HEK293T (cell line): ENCODE data around the gene FDPS.

Experiments
- CTCF ChIA-PET: fragments of 350-600 bp; formaldehyde crosslinking; extraction: SDS; loops from one replicate; lab custom pipeline; 2021; ENCODE audit warnings: antibody characterized with exemption, inconsistent platforms; lab: Yijun Ruan, JAX
- POLR2A ChIA-PET: fragments of 350-600 bp; formaldehyde crosslinking; extraction: SDS; loops from one replicate; lab custom pipeline; 2020; ENCODE audit warnings: antibody characterized with exemption, inconsistent platforms; lab: Yijun Ruan, JAX
- DNase-seq: peaks from one replicate; pipeline ENCODE4 v3.0.0; 2012; ENCODE audit warnings: mixed read lengths; ENCODE audit errors: extremely low spot score
- ARNT ChIP-seq: fragments of 450-650 bp; IDR thresholded peaks from 2 replicates; pipeline ENCODE4 v1.6.1; 2017; ENCODE audit warnings: mild to moderate bottlenecking
- BHLHE40 ChIP-seq: fragments of 450-650 bp; IDR thresholded peaks from 2 replicates; pipeline ENCODE4 v1.6.1; 2016; ENCODE audit warnings: mild to moderate bottlenecking, moderate library complexity, borderline replicate concordance
- CTBP1 ChIP-seq: fragments of 450-650 bp; IDR thresholded peaks from 2 replicates; pipeline ENCODE4 v1.6.1; 2016; ENCODE audit warnings: borderline replicate concordance
- ELF4 ChIP-seq: fragments of 450-650 bp; IDR thresholded peaks from 2 replicates; pipeline ENCODE4 v1.6.1; 2017; ENCODE audit warnings: antibody characterized with exemption
- FOXA1 ChIP-seq: fragments of 450-650 bp; IDR thresholded peaks from 2 replicates; pipeline ENCODE4 v1.6.1; 2016; ENCODE audit warnings: mild to moderate bottlenecking
- FOXK2 ChIP-seq: fragments of 450-650 bp; IDR thresholded peaks from 2 replicates; pipeline ENCODE4 v1.6.1; 2016; ENCODE audit warnings: mild to moderate bottlenecking
- FOXM1 ChIP-seq: fragments of 450-650 bp; IDR thresholded peaks from 2 replicates; pipeline ENCODE4 v1.6.1; 2017; ENCODE audit warnings: mild to moderate bottlenecking, borderline replicate concordance
- HDGF ChIP-seq: fragments of 450-650 bp; IDR thresholded peaks from 2 replicates; pipeline ENCODE4 v1.6.1; 2017; ENCODE audit warnings: antibody characterized with exemption, borderline replicate concordance
- L3MBTL2 ChIP-seq: fragments of 450-650 bp; conservative IDR thresholded peaks from 2 replicates; pipeline ENCODE4 v1.6.1; 2016; ENCODE audit warnings: mild to moderate bottlenecking
- LEF1 ChIP-seq: fragments of 450-650 bp; IDR thresholded peaks from 2 replicates; pipeline ENCODE4 v1.6.1; 2017; ENCODE audit warnings: mild to moderate bottlenecking, borderline replicate concordance
- NFRKB ChIP-seq: fragments of 450-650 bp; IDR thresholded peaks from 2 replicates; pipeline ENCODE4 v1.6.1; 2016; ENCODE audit warnings: mild to moderate bottlenecking, moderate library complexity
- SP1 ChIP-seq: fragments of 450-650 bp; IDR thresholded peaks from 2 replicates; pipeline ENCODE4 v1.6.1; 2017
- SUZ12 ChIP-seq: fragments of 450-650 bp; IDR thresholded peaks from 2 replicates; pipeline ENCODE4 v1.6.1; 2016; ENCODE audit warnings: mild to moderate bottlenecking
- TARDBP ChIP-seq: fragments of 450-650 bp; IDR thresholded peaks from 2 replicates; pipeline ENCODE4 v1.6.1; 2016
- ZNF384 ChIP-seq: fragments of 450-650 bp; IDR thresholded peaks from 2 replicates; pipeline ENCODE4 v1.6.1; 2016
- TF ChIP-seq, protein P1 (sequence below): fragments of 450-650 bp; IDR thresholded peaks from 2 replicates; pipeline ENCODE4 v1.6.1; 2016

Gene FDPS

GRCh38 chr1:155304558-155305063, 4.1 kb upstream of the FDPS start:
- CTCF ChIA-PET = interaction anchor here (1.5 to 4.2 kb wide), 2 partner anchors 28 to 54 kb away, joined by 6 to 29 read pairs; no protein-coding TSS in a partner anchor
- TF ChIP-seq LEF1 = no peak
- TF ChIP-seq ELF4 = no peak
- no peak for TF ChIP-seq ZNF384
- no peak for TF ChIP-seq HDGF
- TF ChIP-seq TARDBP = no peak
- TF ChIP-seq, protein P1, sequence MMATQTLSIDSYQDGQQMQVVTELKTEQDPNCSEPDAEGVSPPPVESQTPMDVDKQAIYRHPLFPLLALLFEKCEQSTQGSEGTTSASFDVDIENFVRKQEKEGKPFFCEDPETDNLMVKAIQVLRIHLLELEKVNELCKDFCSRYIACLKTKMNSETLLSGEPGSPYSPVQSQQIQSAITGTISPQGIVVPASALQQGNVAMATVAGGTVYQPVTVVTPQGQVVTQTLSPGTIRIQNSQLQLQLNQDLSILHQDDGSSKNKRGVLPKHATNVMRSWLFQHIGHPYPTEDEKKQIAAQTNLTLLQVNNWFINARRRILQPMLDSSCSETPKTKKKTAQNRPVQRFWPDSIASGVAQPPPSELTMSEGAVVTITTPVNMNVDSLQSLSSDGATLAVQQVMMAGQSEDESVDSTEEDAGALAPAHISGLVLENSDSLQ = no peak
- no peak for TF ChIP-seq CTBP1
- no peak for TF ChIP-seq FOXK2
- no peak for TF ChIP-seq NFRKB
- no peak for TF ChIP-seq FOXM1
- TF ChIP-seq SUZ12 = no peak
- no peak for TF ChIP-seq SP1
- no peak for TF ChIP-seq L3MBTL2
- no peak for TF ChIP-seq BHLHE40
- no peak for TF ChIP-seq FOXA1
- no peak for TF ChIP-seq ARNT
- POLR2A ChIA-PET = no interaction called here
- DNase-seq = no peak

DNA sequence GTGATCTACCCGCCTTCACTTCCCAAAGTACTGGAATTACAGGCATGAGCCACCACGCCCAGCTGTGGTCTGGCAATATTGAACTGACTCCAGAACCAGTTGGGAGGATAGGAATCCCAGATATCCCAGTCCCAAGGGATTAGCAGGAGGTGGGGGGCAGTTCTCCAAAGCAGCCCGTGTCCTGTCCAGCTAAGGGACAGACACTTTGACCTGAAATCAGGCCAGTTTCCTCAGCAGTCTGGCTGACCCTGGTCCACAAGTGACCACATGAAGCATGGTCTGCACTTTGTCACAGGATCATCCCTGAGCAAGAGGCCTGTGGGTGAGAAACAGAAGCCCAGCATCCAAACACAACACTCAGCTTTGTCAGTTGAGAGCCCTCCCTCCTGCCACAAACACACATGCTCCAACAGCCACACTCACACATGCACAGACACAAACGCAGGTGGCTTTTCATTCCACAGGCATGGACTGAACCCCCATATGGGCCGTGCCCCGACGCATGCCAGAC, 2.7 kb upstream of the FDPS start:
- no peak for DNase-seq
- TF ChIP-seq SP1 (no peak), CTBP1 (no peak), SUZ12 (no peak), HDGF (no peak), TARDBP (no peak), L3MBTL2 (no peak)
- POLR2A ChIA-PET = interaction anchor here (0.7 to 1.1 kb wide), 2 partner anchors 23 to 55 kb away, joined by 4 read pairs; no protein-coding TSS in a partner anchor
- CTCF ChIA-PET = interaction anchor here (0.8 to 4.2 kb wide), 2 partner anchors 30 to 55 kb away, joined by 3 to 29 read pairs; no protein-coding TSS in a partner anchor

DNA sequence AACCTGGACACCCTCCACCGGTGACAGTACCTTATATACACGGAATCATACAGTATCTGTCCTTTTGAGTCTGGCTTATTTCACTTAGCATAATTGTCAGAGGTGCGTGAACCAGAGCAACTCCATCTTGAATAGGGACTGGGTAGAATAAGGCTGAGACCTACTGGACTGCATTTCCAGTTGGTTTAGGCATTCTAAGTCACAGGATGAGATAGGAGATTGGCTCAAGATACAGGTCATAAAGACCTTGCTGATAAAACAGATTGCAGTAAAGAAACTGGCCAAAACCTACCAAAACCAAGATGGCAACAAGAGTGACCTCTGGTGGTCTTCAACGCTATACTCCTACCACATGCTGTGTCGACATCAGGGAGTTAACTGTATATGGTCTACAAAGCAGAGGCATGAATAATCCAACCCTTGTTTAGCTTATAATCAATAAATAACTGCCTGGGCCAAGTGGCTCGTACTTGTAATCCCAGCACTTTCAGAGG, 1.4 kb upstream of the FDPS start:
- CTCF ChIA-PET = interaction anchor here (0.6 to 4.2 kb wide), 4 partner anchors 28 to 290 kb away, joined by 3 to 29 read pairs (median 5); no protein-coding TSS in a partner anchor
- POLR2A ChIA-PET = interaction anchor here (0.7 to 1.9 kb wide), 9 partner anchors 13 to 63 kb away, joined by 3 to 17 read pairs (median 8); partner anchors contain the start of genes CLK2 and HCN3
- no peak for DNase-seq
- no peak for TF ChIP-seq FOXK2
- TF ChIP-seq ZNF384 = no peak
- TF ChIP-seq ELF4 = no peak
- TF ChIP-seq NFRKB = no peak
- no peak for TF ChIP-seq CTBP1
- no peak for TF ChIP-seq FOXA1
- TF ChIP-seq LEF1 = no peak
- TF ChIP-seq L3MBTL2 = no peak
- no peak for TF ChIP-seq HDGF
- no peak for TF ChIP-seq ARNT
- no peak for TF ChIP-seq TARDBP
- no peak for TF ChIP-seq BHLHE40
- TF ChIP-seq, protein P1 = no peak
- TF ChIP-seq SUZ12 = no peak
- TF ChIP-seq SP1 = no peak
- TF ChIP-seq FOXM1 = no peak

GRCh38 chr1:155309423-155310021, 856 bp downstream of the FDPS start:
- CTCF ChIA-PET = no interaction called here
- TF ChIP-seq FOXK2 (no peak), ZNF384 (no peak), ELF4 (no peak), BHLHE40 (no peak), NFRKB (no peak), LEF1 (no peak), TARDBP (no peak), FOXM1 (no peak), SUZ12 (no peak), HDGF (no peak), CTBP1 (no peak)
- POLR2A ChIA-PET = interaction anchor here (1.2 kb wide), 1 partner anchor 13 kb away, joined by 3 read pairs; no protein-coding TSS in a partner anchor
- DNase-seq = peak; percentile 31

DNA sequence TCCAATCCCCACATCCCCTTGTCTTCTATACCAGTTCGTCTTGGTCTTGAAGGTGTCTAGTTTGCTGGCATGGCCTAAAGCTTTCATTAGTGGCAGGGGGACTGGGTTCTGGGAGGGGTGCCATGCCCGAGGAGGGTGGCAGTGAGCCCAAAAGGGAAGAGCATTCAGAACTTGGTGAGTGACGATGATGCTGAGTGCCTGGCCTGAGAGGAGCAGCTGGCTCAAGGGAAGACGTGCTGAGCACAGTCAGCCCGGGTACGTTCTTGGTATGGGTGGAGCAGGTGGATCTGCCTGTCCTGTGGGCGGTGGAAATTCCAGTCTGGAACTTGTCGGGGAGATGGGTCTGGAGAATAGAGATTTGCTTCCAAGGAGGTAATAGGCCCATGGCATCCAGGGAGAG, 4.6 kb downstream of the FDPS start:
- ChIA-PET POLR2A (interaction anchor here (1.2 to 2.6 kb wide), 2 partner anchors 11 to 51 kb away, joined by 3 to 11 read pairs; partner anchors contain the start of gene SCAMP3), CTCF (interaction anchor here (1.5 kb wide), 1 partner anchor 9 kb away, joined by 4 read pairs; no protein-coding TSS in a partner anchor)
- DNase-seq = no peak
- TF ChIP-seq, protein P1 = no peak
- TF ChIP-seq L3MBTL2 (no peak), FOXA1 (no peak), ZNF384 (no peak), NFRKB (no peak), BHLHE40 (no peak), FOXK2 (no peak)
